GM12878 (cell line): Measurements from ENCODE around the gene CFAP47. TPM values are rescaled to one million over a fixed set of nuclear protein-coding genes. Genes with fewer than 3 reads are reported as not detected.

Source experiments
- ATAC-seq: fragments of 200-7000 bp; cut with Tn5 transposase; 3 replicates; pipeline ENCODE4 v1.9.1; 2020; ENCODE audit warnings: mild to moderate bottlenecking, moderate library complexity
- BruUV-seq: library from RNA; stranded (reverse); fragments of 400-500 nt; replicated peaks from 2 replicates; lab custom pipeline; 2021; lab: Mats Ljungman, UMichigan
- CTCF ChIA-PET: fragments of 300-600 bp; sonication (Branson Sonifier 250); formaldehyde crosslinking; extraction: SDS; loops from one replicate; lab custom pipeline; 2021; ENCODE audit warnings: inconsistent platforms; lab: Yijun Ruan, JAX
- POLR2A ChIA-PET: fragments of 350-600 bp; formaldehyde crosslinking; extraction: SDS; loops from one replicate; lab custom pipeline; 2021; ENCODE audit warnings: inconsistent platforms; lab: Charles Lee
- RAD21 ChIA-PET: fragments of 300-600 bp; sonication (Branson Sonifier 250); formaldehyde crosslinking; loops from one replicate; lab custom pipeline; 2023; ENCODE audit warnings: antibody characterized with exemption; ENCODE audit not compliant: unreplicated experiment; lab: Charles Lee
- SMC1A ChIA-PET: fragments of 300-600 bp; sonication (Branson Sonifier 250); formaldehyde crosslinking; loops from one replicate; lab custom pipeline; 2023; ENCODE audit not compliant: unreplicated experiment, uncharacterized antibody; lab: Charles Lee
- DNase-seq: peaks from one replicate; pipeline ENCODE4 v3.0.0-alpha.2; 2011; ENCODE audit warnings: low read depth, low spot score
- FAIRE-seq: peaks from 3 replicates; lab custom pipeline; 2011; peaks lifted over from hg19 to GRCh38; lab: Jason Lieb, UNC
- H2AFZ ChIP-seq: 2 replicates; pipeline ENCODE4 v1.6.0; 2011; ENCODE audit warnings: low read depth, low read length, control low read depth; ENCODE audit not compliant: control insufficient read depth
- H3K27ac ChIP-seq: 2 replicates; pipeline ENCODE4 v1.5.1; 2011; ENCODE audit warnings: control low read depth; ENCODE audit not compliant: control insufficient read depth, insufficient read depth
- H3K27me3 ChIP-seq, 2 experiments: replicated peaks in 1 of 2; 2 replicates each; pipeline versions ENCODE4 v1.6.0 to v1.6.1; 2011; ENCODE audit warnings: low read length in 1 of 2; ENCODE audit not compliant: control insufficient read depth in 2 of 2, insufficient read depth in 2 of 2
- H3K36me3 ChIP-seq, 2 experiments: 2 replicates each; pipeline ENCODE4 v1.5.1; 2011; ENCODE audit warnings: low read length in 1 of 2; ENCODE audit not compliant: control insufficient read depth in 2 of 2, insufficient read depth in 2 of 2
- H3K4me1 ChIP-seq: 2 replicates; pipeline ENCODE4 v1.6.1; 2011; ENCODE audit warnings: mild to moderate bottlenecking, low read length, moderate library complexity, mixed read lengths; ENCODE audit not compliant: control insufficient read depth, insufficient read depth
- H3K4me2 ChIP-seq: 2 replicates; pipeline ENCODE4 v1.6.0; 2011; ENCODE audit warnings: control low read depth; ENCODE audit not compliant: control insufficient read depth, insufficient read depth
- H3K4me3 ChIP-seq: fragments of 200-600 bp; sonication (generic); 2 replicates; pipeline ENCODE4 v1.5.1; 2016
- H3K79me2 ChIP-seq: 2 replicates; pipeline ENCODE4 v1.6.0; 2011; ENCODE audit warnings: low read length; ENCODE audit not compliant: control insufficient read depth, insufficient read depth
- H3K9ac ChIP-seq: 2 replicates; pipeline ENCODE4 v1.8.0; 2011; ENCODE audit warnings: low read length, control low read depth, mixed read lengths; ENCODE audit not compliant: control insufficient read depth, insufficient read depth
- H3K9me3 ChIP-seq: replicated peaks from 3 replicates; pipeline ENCODE4 v1.5.1; 2011; ENCODE audit warnings: mild to moderate bottlenecking, low read length; ENCODE audit not compliant: control insufficient read depth, insufficient read depth
- H4K20me1 ChIP-seq: 2 replicates; pipeline ENCODE4 v1.6.0; 2011; ENCODE audit not compliant: control insufficient read depth, insufficient read depth
- BACH1 ChIP-seq: fragments of 450-650 bp; IDR thresholded peaks from 2 replicates; pipeline ENCODE4 v1.6.1; 2017; ENCODE audit warnings: mild to moderate bottlenecking, borderline replicate concordance
- BMI1 ChIP-seq: fragments of 450-650 bp; IDR thresholded peaks from 2 replicates; pipeline ENCODE4 v1.6.1; 2016; ENCODE audit warnings: mild to moderate bottlenecking, moderate library complexity, borderline replicate concordance
- ESRRA ChIP-seq: IDR thresholded peaks from 2 replicates; pipeline ENCODE4 v1.6.1; 2012; ENCODE audit warnings: mild to moderate bottlenecking, low read length, improper control_type of control experiment
- ETV6 ChIP-seq, 2 experiments: fragments of 450-650 bp in 1 of 2; IDR thresholded peaks in 1 of 2; conservative IDR thresholded peaks in 1 of 2; 2 replicates each; pipeline ENCODE4 v1.6.1; 2014; ENCODE audit warnings: antibody characterized with exemption in 1 of 2, borderline replicate concordance in 1 of 2, low read depth in 1 of 2, mild to moderate bottlenecking in 1 of 2, moderate library complexity in 1 of 2
- IKZF1 ChIP-seq: fragments of 450-650 bp; conservative IDR thresholded peaks from 2 replicates; pipeline ENCODE4 v1.6.1; 2017; ENCODE audit warnings: antibody characterized with exemption, mild to moderate bottlenecking
- KDM1A ChIP-seq: fragments of 200-600 bp; sonication (generic); IDR thresholded peaks from 2 replicates; pipeline ENCODE4 v1.6.1; 2016; ENCODE audit warnings: borderline replicate concordance
- KLF5 ChIP-seq: fragments of 450-650 bp; IDR thresholded peaks from 2 replicates; pipeline ENCODE4 v1.6.1; 2014; ENCODE audit warnings: mild to moderate bottlenecking; ENCODE audit not compliant: partially characterized antibody
- NFXL1 ChIP-seq: fragments of 450-650 bp; IDR thresholded peaks from 2 replicates; pipeline ENCODE4 v1.6.1; 2017; ENCODE audit warnings: antibody characterized with exemption, mild to moderate bottlenecking, borderline replicate concordance
- NFYA ChIP-seq: IDR thresholded peaks from 2 replicates; pipeline ENCODE4 v1.6.1; 2011; ENCODE audit warnings: low read depth, mild to moderate bottlenecking, low read length, improper control_type of control experiment, borderline replicate concordance
- PRDM15 ChIP-seq: fragments of 450-650 bp; formaldehyde crosslinking; IDR thresholded peaks from 2 replicates; pipeline ENCODE4 v1.4.0; 2020; ENCODE audit warnings: mild to moderate bottlenecking, moderate library complexity
- STAT3 ChIP-seq: IDR thresholded peaks from 2 replicates; pipeline ENCODE4 v1.6.1; 2011; ENCODE audit warnings: low read depth, low read length, improper control_type of control experiment
- SUZ12 ChIP-seq: fragments of 200-600 bp; sonication (generic); IDR thresholded peaks from one replicate; pipeline ENCODE4 v1.6.1; 2018; ENCODE audit warnings: antibody characterized with exemption, mild to moderate bottlenecking; ENCODE audit not compliant: unreplicated experiment
- ZBTB11 ChIP-seq: fragments of 450-650 bp; formaldehyde crosslinking; IDR thresholded peaks from 2 replicates; pipeline ENCODE4 v1.5.0; 2022; ENCODE audit warnings: mild to moderate bottlenecking, missing genetic modification characterization
- ZZZ3 ChIP-seq: IDR thresholded peaks from 2 replicates; pipeline ENCODE4 v1.6.1; 2011; ENCODE audit warnings: low read depth; ENCODE audit not compliant: control insufficient read depth, insufficient read length
- WGBS: methylation state at CpG from one replicate; pipeline ENCODE4 v1.1.6; 2016; ENCODE audit warnings: low lambda C conversion rate; ENCODE audit not compliant: insufficient replicate concordance, insufficient coverage; ENCODE audit errors: missing lambda C conversion rate; 5-methylcytosine and 5-hydroxymethylcytosine counted together
- in situ Hi-C: fragments of 300-500 bp; cut with MboI; formaldehyde crosslinking; loops from 9 replicates; pipeline ENCODE4 v1.14.3; 2018; ENCODE audit warnings: mixed read lengths
- intact Hi-C: fragments of 100-400 bp; cut with micrococcal nuclease; formaldehyde crosslinking; loops from one replicate; pipeline ENCODE4 v1.14.2; 2022; ENCODE audit not compliant: unreplicated experiment
- polyA plus RNA-seq, 11 experiments: library from polyadenylated mRNA; depleted of rRNA in 4 of 11; unstranded in 6 of 11; stranded (reverse) in 5 of 11; fragments of >200 nt; fragmentation: Nextera tagmentation in 4 of 11; fragmentation: Illumina TruSeq in 1 of 11; extraction: Ambion mirVana in 4 of 11; extraction: Trizol in 1 of 11; gene quantifications; 1 replicate in 1 of 11; 2 replicates in 10 of 11; pipeline versions ENCODE4 v1.2.1 to v1.2.3, GENCODE V29; 2011 to 2016; ENCODE audit warnings: inconsistent platforms in 2 of 11, missing spikeins in 2 of 11, low read depth in 1 of 11
- total RNA-seq, 4 experiments: library from RNA; depleted of rRNA in 3 of 4; stranded (reverse); fragments of >200 nt in 3 of 4; fragmentation: Illumina TruSeq in 1 of 4; extraction: Trizol in 1 of 4; gene quantifications; 2 replicates each; pipeline versions ENCODE4 v1.2.1 to v1.2.3, GENCODE V29; 2013 to 2021

Gene CFAP47
- total and polyA plus RNA-seq, 10 of the 15 experiments (the other 5 are each of a cell fraction or from before 2014, with no cell fraction given) = 0.02 to 0.88 (median 0.06) TPM; not detected in 3

GRCh38 chrX:36083256-36083655, 163.7 kb downstream of the CFAP47 start:
- ATAC-seq = no peak
- Histone ChIP-seq H3K9ac (no peak overlapping the region), H3K4me1 (no peaks in the 10 kb centered on the region)
- no peak for TF ChIP-seq ZBTB11
- TF ChIP-seq ETV6 (conservative IDR thresholded peaks at IDR 0.05 in 1 of 2, IDR thresholded peaks at IDR 0.05 in 1 of 2; ENCODE audit: borderline replicate concordance in 1 of 2, low read depth in 1 of 2) = no peak
- TF ChIP-seq ESRRA = no peak
- no peak for TF ChIP-seq PRDM15 (CRISPR knock-in tag)
- TF ChIP-seq NFYA = no peak
- no peak for TF ChIP-seq ZZZ3
- no peak for TF ChIP-seq SUZ12
- TF ChIP-seq KLF5 = no peak
- no peak for TF ChIP-seq KDM1A
- TF ChIP-seq STAT3 = no peak
- no peak for TF ChIP-seq BACH1
- TF ChIP-seq IKZF1 = no peak
- no peak for TF ChIP-seq BMI1
- TF ChIP-seq NFXL1 = no peak
- TF ChIP-seq, all 136 proteins: peak for 0
- DNase-seq (no peak), FAIRE-seq (no peak)
- no peak overlapping the region for H2AFZ ChIP-seq
- CTCF ChIA-PET = no interaction called here
- RAD21 ChIA-PET = no interaction called here
- intact Hi-C loops = no loop called here
- no peak overlapping the region for H3K27ac ChIP-seq
- no peaks in the 10 kb centered on the region for H4K20me1 ChIP-seq
- no peaks in the 10 kb centered on the region for H3K36me3 ChIP-seq
- H3K79me2 ChIP-seq = no peaks in the 10 kb centered on the region
- SMC1A ChIA-PET = no interaction called here
- no peak overlapping the region for H3K4me2 ChIP-seq
- H3K4me3 ChIP-seq = no peak overlapping the region
- H3K27me3 ChIP-seq = no peaks in the 10 kb centered on the region
- POLR2A ChIA-PET = no interaction called here
- H3K9me3 ChIP-seq = no peaks in the 10 kb centered on the region
- 75% methylated on average over 1 of the region's 1 CpG for WGBS
- in situ Hi-C loops = no loop called here
- no TSS peak for BruUV-seq
